Mucosa of descending colon (tissue), 3 donors: ENCODE results near the gene MRPL38. TPM values are rescaled to one million over a fixed set of nuclear protein-coding genes. Genes with fewer than 3 reads are reported as not detected.
"Not testable (repeated sequence)": the region's sequence is repeated elsewhere in the genome, so short reads cannot be mapped to it uniquely, and the experiment has no call there.

Source experiments
- ATAC-seq: fragments of 200-7000 bp; cut with Tn5 transposase; one replicate; pipeline ENCODE4 v1.9.1; 2020; ENCODE audit warnings: mild to moderate bottlenecking, moderate library complexity
- DNase-seq, 3 donors: peaks; one replicate each; pipeline ENCODE4 v3.0.0-alpha.2; 2020
- H3K36me3 ChIP-seq: fragments of 200-600 bp; one replicate; pipeline ENCODE4 v1.8.0; 2021; ENCODE audit warnings: low read depth, mild to moderate bottlenecking
- H3K4me1 ChIP-seq: fragments of 200-600 bp; one replicate; pipeline ENCODE4 v1.8.0; 2021; ENCODE audit warnings: low read depth, mild to moderate bottlenecking
- H3K4me3 ChIP-seq: fragments of 200-600 bp; one replicate; pipeline ENCODE4 v1.8.0; 2021; ENCODE audit warnings: mild to moderate bottlenecking
- H3K9me3 ChIP-seq: fragments of 200-600 bp; one replicate; pipeline ENCODE4 v1.8.0; 2021; ENCODE audit warnings: mild to moderate bottlenecking
- CTCF ChIP-seq: fragments of 200-600 bp; IDR thresholded peaks from one replicate; pipeline ENCODE4 v1.8.0; 2022; ENCODE audit warnings: antibody characterized with exemption, mild to moderate bottlenecking
- intact Hi-C, 2 donors: fragments of 100-400 bp; cut with DNase I in 1 of 2; cut with micrococcal nuclease in 1 of 2; formaldehyde crosslinking; loops; one replicate each; pipeline versions ENCODE4 v1.11.0 to v1.11.1; 2022; cut with DNase I, micrococcal nuclease
- total RNA-seq, 3 donors: library from RNA; stranded (reverse); fragmentation: NEBNext Ultra II Directional in 2 of 3; extraction: Animal tissue kit (Norgen Biotek cat#: 25700) in 2 of 3; gene quantifications; one replicate each; pipeline versions ENCODE4 v1.2.1 to v1.2.4, GENCODE V29; 2021 to 2023
- donor health status: DM: no; HTN: no; CAD: no; lungs with moderate emphysema.
- donor health status: DM: no; HTN: no; CAD: no.
- donor health status: DM: no; HTN: yes; CAD: no.

The MRPL38 gene
- total RNA-seq, 3 donors from 2014 or later: 87.0 to 98.0 (median 89.4) TPM

GRCh38 chr17:75861927-75862317 is 42.8 kb downstream of the MRPL38 start:
- H3K4me3 ChIP-seq: no peak overlapping the region
- ATAC-seq (no peak), DNase-seq (no peak)
- peaks cover 15% of the 10 kb centered on the region for H3K4me1 ChIP-seq
- no peaks in the 10 kb centered on the region for H3K9me3 ChIP-seq
- no peak for TF ChIP-seq CTCF
- no peaks in the 10 kb centered on the region for H3K36me3 ChIP-seq
- intact Hi-C loops: no loop called here

- H3K36me3 ChIP-seq, intact Hi-C loops, DNase-seq, H3K4me3 ChIP-seq, ATAC-seq, H3K9me3 ChIP-seq, H3K4me1 ChIP-seq: not testable (repeated sequence)
Measured at GRCh38 chr17:75859358-75859757, 45.3 kb downstream of the MRPL38 start.

DNA sequence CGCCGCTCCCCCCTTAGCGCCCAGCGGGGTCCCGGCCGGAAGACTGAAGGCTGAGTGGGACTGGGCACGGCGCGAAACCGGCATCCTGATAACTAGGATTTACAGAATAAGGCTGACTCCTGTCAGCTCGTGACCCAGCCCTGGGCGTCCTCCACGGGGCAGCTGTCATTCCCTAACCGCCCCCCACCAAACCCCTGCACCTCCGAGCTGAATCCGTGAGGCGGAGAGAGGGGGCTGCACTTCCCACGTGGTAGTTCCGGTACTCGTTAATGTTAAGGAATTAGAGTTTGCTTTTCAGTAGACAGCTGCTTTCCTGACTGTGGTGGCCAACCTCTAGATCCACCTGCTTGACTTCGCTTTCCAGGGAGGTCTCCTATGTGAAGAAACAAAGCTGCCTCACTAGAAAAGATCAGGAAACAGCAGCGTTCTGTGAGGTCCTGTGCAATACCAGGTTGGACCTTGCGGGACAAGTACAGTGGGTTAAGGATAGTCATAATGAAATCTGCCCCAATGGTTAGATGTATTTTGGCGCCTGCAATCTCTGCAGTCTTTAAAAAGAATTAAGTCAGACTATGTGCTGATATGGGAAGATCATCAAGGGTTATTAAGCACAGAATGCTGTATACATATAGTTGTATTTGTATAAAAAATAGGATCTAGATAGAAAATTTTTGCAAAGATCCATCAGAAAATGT is 48.5 kb downstream of the MRPL38 start:
- DNase-seq: peak in 1 of 3 donors; percentile 52
- H3K4me3 ChIP-seq: peak overlapping the region; percentile 85
- no peaks in the 10 kb centered on the region for H3K9me3 ChIP-seq
- H3K4me1 ChIP-seq: peaks cover 6% of the 10 kb centered on the region
- intact Hi-C loops: no loop called here
- peaks cover 5% of the 10 kb centered on the region for H3K36me3 ChIP-seq
- peak; percentile 47 for ATAC-seq
- no peak for TF ChIP-seq CTCF

GRCh38 chr17:75855310-75856061 is 49.2 kb downstream of the MRPL38 start, which contains the start of gene WBP2:
WBP2 (minus strand) TSS chr17:75855335; CDS start chr17:75855297, 38 bp downstream.
- H3K4me3 ChIP-seq: peak within 1 kb of the TSS; percentile 85
- peak; percentile 93 for ATAC-seq
- no peaks in the 10 kb centered on the region for H3K9me3 ChIP-seq
- H3K36me3 ChIP-seq: peaks cover 5% of the 10 kb centered on the region
- DNase-seq: peak; percentile 94 to 99 (median 99)
- peak; percentile 12 for TF ChIP-seq CTCF
- H3K4me1 ChIP-seq: peaks cover 6% of the 10 kb centered on the region
- intact Hi-C loops: no loop called here

DNA sequence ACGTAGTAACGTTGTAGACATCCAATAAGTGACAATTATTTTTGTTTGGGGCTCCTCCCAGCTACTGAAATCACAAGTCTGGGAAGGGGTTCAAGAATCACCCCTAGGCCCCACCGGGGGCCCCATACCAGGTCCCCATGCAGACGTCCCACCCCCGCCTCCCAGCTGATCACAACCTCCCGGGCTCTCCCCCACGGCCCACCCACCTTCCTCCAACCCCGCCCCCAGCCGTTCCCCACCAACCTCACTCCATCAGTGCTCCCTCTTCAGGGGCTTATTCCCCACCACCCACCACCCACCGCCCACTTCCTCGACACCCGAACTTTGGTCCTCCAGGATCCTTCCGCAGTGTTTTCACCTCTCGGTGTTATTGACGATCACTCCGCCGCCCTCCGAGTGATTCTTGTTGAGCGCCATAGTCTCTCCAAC is 49.8 kb downstream of the MRPL38 start:
- intact Hi-C loops: no loop called here
- DNase-seq (no peak), ATAC-seq (peak; percentile 5)
- H3K9me3 ChIP-seq: no peaks in the 10 kb centered on the region
- H3K36me3 ChIP-seq: peaks cover 5% of the 10 kb centered on the region
- no peak for TF ChIP-seq CTCF
- H3K4me3 ChIP-seq: peak overlapping the region; percentile 85
- peaks cover 6% of the 10 kb centered on the region for H3K4me1 ChIP-seq

DNA sequence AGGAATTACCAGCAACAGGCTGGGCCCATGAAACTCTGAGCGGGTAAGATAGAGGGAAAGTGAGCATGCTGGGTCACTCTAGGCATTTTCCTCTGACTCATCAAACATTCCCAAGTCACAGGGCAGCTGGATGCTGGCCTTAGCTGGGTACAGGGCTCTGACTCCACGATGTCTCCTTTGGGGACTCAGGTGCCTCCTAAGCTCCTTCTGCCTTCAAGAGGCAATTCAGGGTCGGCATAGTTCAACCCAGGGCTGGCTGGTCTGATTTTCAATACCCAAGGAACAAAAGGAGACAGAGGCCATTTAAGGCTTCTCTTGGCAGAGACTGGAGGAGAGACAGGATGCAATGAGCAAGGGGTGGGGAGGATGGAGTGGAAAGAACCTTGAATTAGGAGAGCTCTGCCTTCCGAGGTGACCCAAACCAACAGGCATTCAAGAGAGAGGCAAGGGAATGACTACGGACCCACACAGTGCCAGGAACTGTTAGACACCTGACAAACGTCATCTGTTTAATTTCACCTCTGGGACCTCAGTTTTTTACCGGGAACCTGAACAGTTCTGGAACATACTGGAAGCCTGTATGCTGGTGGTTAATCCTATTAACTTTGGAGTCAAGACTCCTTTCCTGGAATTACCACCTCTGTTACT is 50.5 kb downstream of the MRPL38 start:
- no peak for DNase-seq
- Histone ChIP-seq H3K4me3 (peak overlapping the region; percentile 85), H3K36me3 (peaks cover 5% of the 10 kb centered on the region), H3K4me1 (peaks cover 6% of the 10 kb centered on the region), H3K9me3 (no peaks in the 10 kb centered on the region)
- intact Hi-C loops: no loop called here
- ATAC-seq: no peak
- TF ChIP-seq CTCF: no peak
